SK-N-MC (cell line): Measurements from ENCODE around the gene INHBE.
A peak's percentile ranks its signal among the peaks of the same experiment; 100 is the strongest.
"Not testable (repeated sequence)": the region's sequence is repeated elsewhere in the genome, so short reads cannot be mapped to it uniquely, and the experiment has no call there.

Experiments used
- DNase-seq: peaks from one replicate; pipeline ENCODE4 v3.0.0-alpha.2; 2011; ENCODE audit warnings: low read depth, low spot score
- H3K27ac ChIP-seq: fragments of 200-600 bp; sonication (generic); 2 replicates; pipeline ENCODE4 v1.5.1; 2016; ENCODE audit warnings: mixed run types
- H3K36me3 ChIP-seq: fragments of 200-600 bp; sonication (generic); 2 replicates; pipeline ENCODE4 v1.6.1; 2017; ENCODE audit warnings: antibody characterized with exemption, low read length, mixed read lengths; ENCODE audit not compliant: insufficient read depth
- H3K4me3 ChIP-seq: fragments of 200-600 bp; sonication (generic); 2 replicates; pipeline ENCODE4 v1.5.1; 2016
- H3K9ac ChIP-seq: fragments of 200-600 bp; sonication (generic); 2 replicates; pipeline ENCODE4 v1.8.0; 2017; ENCODE audit warnings: mixed run types, mixed read lengths; ENCODE audit not compliant: insufficient read length
- H3K9me3 ChIP-seq: fragments of 200-600 bp; sonication (generic); 2 replicates; pipeline ENCODE4 v1.6.1; 2017; ENCODE audit warnings: low read depth, mild to moderate bottlenecking, antibody characterized with exemption, low read length, moderate library complexity, mixed read lengths
- EZH2 ChIP-seq: fragments of 200-600 bp; sonication (generic); IDR thresholded peaks from one replicate; pipeline ENCODE4 v1.6.1; 2017; ENCODE audit warnings: antibody characterized with exemption
- FOXP2 ChIP-seq: optimal IDR thresholded peaks from 2 replicates; pipeline ENCODE3; 2011; ENCODE audit warnings: mild to moderate bottlenecking, moderate library complexity; ENCODE audit not compliant: insufficient read depth; ENCODE audit errors: extremely low read length, control extremely low read depth
- POLR2AphosphoS5 ChIP-seq: IDR thresholded peaks from 2 replicates; pipeline ENCODE4 v1.6.1; 2012; ENCODE audit warnings: mild to moderate bottlenecking, low read depth, low read length, borderline replicate concordance

The INHBE gene

GRCh38 chr12:57454566-57455373, at the start of gene INHBE:
Gene INHBE, plus strand, starts transcription at chr12:57455307. Its CDS starts 230 bp downstream, at chr12:57455537.
- DNase-seq: no peak
- TF ChIP-seq POLR2AphosphoS5: no peak
- TF ChIP-seq FOXP2: no peak
- TF ChIP-seq EZH2: no peak
- no peaks in the 10 kb centered on the region for H3K36me3 ChIP-seq
- H3K9ac ChIP-seq: peak within 1 kb of the TSS; percentile 51
- no peak within 1 kb of the TSS for H3K4me3 ChIP-seq
- peak within 1 kb of the TSS; percentile 26; the same call in 1 of the 2 replicates for H3K27ac ChIP-seq
- no peaks in the 10 kb centered on the region for H3K9me3 ChIP-seq

GRCh38 chr12:57410534-57410933, 44.6 kb upstream of the INHBE start:
- Histone ChIP-seq H3K36me3 (no peaks in the 10 kb centered on the region), H3K9ac (no peak overlapping the region), H3K4me3 (no peak overlapping the region), H3K27ac (no peak overlapping the region), H3K9me3 (no peaks in the 10 kb centered on the region)
- TF ChIP-seq EZH2 (no peak), FOXP2 (no peak), POLR2AphosphoS5 (no peak)
- no peak for DNase-seq

GRCh38 chr12:57414160-57414559, 40.9 kb upstream of the INHBE start:
- not testable (repeated sequence) for H3K4me3 ChIP-seq, H3K9me3 ChIP-seq, DNase-seq, H3K9ac ChIP-seq, H3K27ac ChIP-seq, H3K36me3 ChIP-seq

- no peak for TF ChIP-seq POLR2AphosphoS5
- no peak for TF ChIP-seq FOXP2
- TF ChIP-seq EZH2: no peak
- H3K4me3 ChIP-seq: no peak overlapping the region
These were observed 40.0 kb upstream of the INHBE start for GRCh38 chr12:57415088-57415487.

GRCh38 chr12:57416039-57416996, 38.8 kb upstream of the INHBE start:
- no peaks in the 10 kb centered on the region for H3K9me3 ChIP-seq

More at GRCh38 chr12:57415088-57415487, 40.0 kb upstream of the INHBE start:
- H3K9me3 ChIP-seq: no peaks in the 10 kb centered on the region
- no peak for DNase-seq
- H3K27ac ChIP-seq: no peak overlapping the region
- no peak overlapping the region for H3K9ac ChIP-seq
- H3K36me3 ChIP-seq: no peaks in the 10 kb centered on the region

GRCh38 chr12:57418255-57418654, 36.9 kb upstream of the INHBE start:
- TF ChIP-seq EZH2: no peak
- TF ChIP-seq FOXP2: no peak
- TF ChIP-seq POLR2AphosphoS5: no peak
- no peak for DNase-seq
- Histone ChIP-seq H3K36me3 (peaks cover 10% of the 10 kb centered on the region), H3K4me3 (no peak overlapping the region), H3K9me3 (no peaks in the 10 kb centered on the region), H3K9ac (no peak overlapping the region), H3K27ac (peak overlapping the region; percentile 35)

More at GRCh38 chr12:57416039-57416996, 38.8 kb upstream of the INHBE start:
- H3K27ac ChIP-seq: no peak overlapping the region
- H3K4me3 ChIP-seq: no peak overlapping the region
- no peak for TF ChIP-seq FOXP2
- TF ChIP-seq EZH2: no peak
- TF ChIP-seq POLR2AphosphoS5: no peak
- no peak for DNase-seq
- no peak overlapping the region for H3K9ac ChIP-seq
- H3K36me3 ChIP-seq: no peaks in the 10 kb centered on the region; the same call in 1 of the 2 replicates

GRCh38 chr12:57419495-57419894, 35.6 kb upstream of the INHBE start:
- H3K4me3 ChIP-seq: no peak overlapping the region
- no peak for TF ChIP-seq POLR2AphosphoS5
- no peak overlapping the region for H3K27ac ChIP-seq
- DNase-seq: no peak
- no peak overlapping the region for H3K9ac ChIP-seq
- no peaks in the 10 kb centered on the region for H3K9me3 ChIP-seq
- H3K36me3 ChIP-seq: peaks cover 14% of the 10 kb centered on the region

- no peak for DNase-seq
- peaks cover 16% of the 10 kb centered on the region for H3K36me3 ChIP-seq
- TF ChIP-seq EZH2 (no peak), FOXP2 (no peak), POLR2AphosphoS5 (no peak)
- no peak overlapping the region for H3K4me3 ChIP-seq
- no peak overlapping the region for H3K27ac ChIP-seq
- no peaks in the 10 kb centered on the region for H3K9me3 ChIP-seq
- H3K9ac ChIP-seq: no peak overlapping the region
These were observed 34.6 kb upstream of the INHBE start for GRCh38 chr12:57420482-57420881.

GRCh38 chr12:57426948-57427347, 28.2 kb upstream of the INHBE start:
- H3K9ac ChIP-seq, H3K9me3 ChIP-seq, H3K4me3 ChIP-seq, DNase-seq, H3K27ac ChIP-seq: not testable (repeated sequence)
- peaks cover 13% of the 10 kb centered on the region for H3K36me3 ChIP-seq
